Measurements from ENCODE around the gene HLA-DRA. TPM values are rescaled to one million over a fixed set of nuclear protein-coding genes. Genes with fewer than 3 reads are reported as not detected.
"Not testable (repeated sequence)": the region's sequence is repeated elsewhere in the genome, so short reads cannot be mapped to it uniquely, and the experiment has no call there.

HLA-DRA gene
- total and polyA plus RNA-seq, 9 of the 15 experiments (the other 6 are each of a cell fraction or from before 2014, with no cell fraction given): 0.18 to 1.8 (median 0.41) TPM; not detected in 4

DNA sequence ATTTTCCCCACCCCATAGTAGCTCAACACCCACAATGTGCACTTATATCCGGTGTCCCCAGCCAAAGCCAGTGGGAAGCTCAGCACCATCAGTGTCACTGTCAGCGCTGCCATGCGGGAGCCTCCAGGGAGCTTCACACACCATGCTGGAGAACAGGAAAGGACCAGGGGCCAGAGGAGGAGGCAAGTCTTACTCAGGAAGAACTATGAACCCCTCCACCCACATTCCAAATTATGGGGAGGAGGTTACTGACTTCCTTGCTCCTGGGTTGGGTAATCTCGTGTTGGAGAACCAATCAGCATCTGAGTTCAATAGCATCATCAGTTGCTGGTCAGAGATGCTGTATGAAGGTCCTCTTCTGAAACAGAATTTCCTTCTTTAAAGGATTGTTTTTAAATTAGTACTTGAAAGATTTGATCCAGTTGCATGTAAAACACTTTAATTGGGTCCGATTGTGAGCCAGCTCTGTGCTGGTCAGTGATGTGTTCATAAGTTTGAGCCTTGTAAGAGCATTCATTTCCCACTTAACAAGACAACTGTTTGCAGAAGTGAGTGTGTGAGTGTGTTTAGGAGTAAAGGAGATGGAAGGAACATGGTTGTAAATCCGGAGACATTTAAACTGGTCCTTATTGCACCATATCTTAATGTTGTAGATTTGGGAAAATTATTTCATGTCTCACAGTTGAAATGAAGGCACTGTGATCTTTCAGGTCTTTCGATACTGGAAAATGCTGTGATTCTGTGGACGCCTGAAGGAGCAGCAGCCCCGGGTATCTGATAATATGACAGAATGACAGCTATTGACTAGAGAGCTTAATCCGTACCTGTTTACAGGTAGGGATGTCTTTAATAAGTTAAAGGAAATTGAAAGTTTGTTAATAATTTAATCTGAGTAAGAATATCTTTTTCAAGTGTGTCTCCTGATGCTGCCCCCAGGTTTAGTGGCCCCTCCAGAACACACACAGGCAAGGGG is 34.0 kb downstream of the HLA-DRA start:
- CTCF ChIA-PET (ENCODE audit: low intra/inter-chr PET ratio); BruUV-seq (replicated peaks); in situ Hi-C loops (cut with MboI); H3K9ac ChIP-seq (ENCODE audit: insufficient read depth in 1 of 2, low read depth in 2 of 2, low read length in 2 of 2); POLR2A ChIA-PET; H4K20me1 ChIP-seq (replicated peaks; ENCODE audit: control insufficient read depth, insufficient read depth, low read length); H3K4me3 ChIP-seq; H3K27me3 ChIP-seq (ENCODE audit: control insufficient read depth in 2 of 2, insufficient read depth in 2 of 2, low read length in 2 of 2); H3K4me1 ChIP-seq (replicated peaks in 1 of 2; ENCODE audit: control insufficient read depth in 2 of 2, insufficient read depth in 2 of 2, low read length in 2 of 2); intact Hi-C loops (cut with micrococcal nuclease); H3K79me2 ChIP-seq (ENCODE audit: control insufficient read depth, insufficient read depth, low read length); H3K27ac ChIP-seq (ENCODE audit: extremely low read depth, low read depth, low read length); H3K4me2 ChIP-seq (ENCODE audit: insufficient read depth, low read length); H3K36me3 ChIP-seq (ENCODE audit: control insufficient read depth, insufficient read depth, low read length); H3K9me1 ChIP-seq (ENCODE audit: control insufficient read depth, insufficient read depth, low read length); H2AFZ ChIP-seq (ENCODE audit: low read depth, low read length); H3K9me3 ChIP-seq (replicated peaks; ENCODE audit: control insufficient read depth, insufficient read depth, low read depth, low read length); TF ChIP-seq CREB1 (IDR thresholded peaks at IDR 0.05); CEBPG (CRISPR knock-in tag; IDR thresholded peaks at IDR 0.05); ATF1 (CRISPR knock-in tag; IDR thresholded peaks at IDR 0.05): not testable (repeated sequence)
- peak; percentile 97 for ATAC-seq
- FAIRE-seq: peak; percentile 76
- TF ChIP-seq FOS (IDR thresholded peaks at IDR 0.05; ENCODE audit: extremely low read depth, insufficient read length) (peak; percentile 48), CREB1 (CRISPR knock-in tag; IDR thresholded peaks at IDR 0.05) (peak; percentile 70), CEBPG (tag; conservative IDR thresholded peaks at IDR 0.05 in 1 of 2, IDR thresholded peaks at IDR 0.05 in 1 of 2) (peak in 1 of 2 experiments; percentile 14; a peak in 2 of 4 replicates), RFX5 (IDR thresholded peaks at IDR 0.05; ENCODE audit: low read depth, low read length) (peak; percentile 96), EP400 (IDR thresholded peaks at IDR 0.05) (peak; percentile 25; the same call in 1 of the 2 replicates), ATF1 (tag; IDR thresholded peaks at IDR 0.05) (peak; percentile 89), ZNF175 (CRISPR knock-in tag; IDR thresholded peaks at IDR 0.05; ENCODE audit: low read depth) (0 out of 2 replicates have a peak, but pooled peaks have one; percentile 21), CREM (IDR thresholded peaks at IDR 0.05; ENCODE audit: low read depth) (peak; percentile 73; the same call in 1 of the 2 replicates)
- WGBS (ENCODE audit: insufficient coverage, low coverage, missing lambda C conversion rate): 1% methylated on average over 10 of the region's 10 CpGs
- peak in 2 of 4 experiments; percentile 57 to 64 for DNase-seq (ENCODE audit: extremely low read depth in 1 of 4, low spot score in 3 of 4)
